GM21825 (cell line): ENCODE measurements around the gene DUSP1.
"Not testable (repeated sequence)": the region's sequence is repeated elsewhere in the genome, so short reads cannot be mapped to it uniquely, and the experiment has no call there.

Source experiments
- ATAC-seq: cut with Tn5 transposase; IDR thresholded peaks from one replicate; pipeline ENCODE4 v1.9.1; 2021; ENCODE audit warnings: mild to moderate bottlenecking, moderate library complexity; ENCODE audit not compliant: unreplicated experiment

The DUSP1 gene

GRCh38 chr5:172798422-172799215, 27.6 kb upstream of the DUSP1 start:
- ATAC-seq: no peak

- ATAC-seq: no peak
Observed at GRCh38 chr5:172797771-172798191, 26.8 kb upstream of the DUSP1 start.

- ATAC-seq: no peak
Observed at GRCh38 chr5:172796306-172796705, 25.3 kb upstream of the DUSP1 start.

- ATAC-seq: no peak
Observed at GRCh38 chr5:172795318-172795977, 24.5 kb upstream of the DUSP1 start.

GRCh38 chr5:172793577-172794488, 22.8 kb upstream of the DUSP1 start:
- ATAC-seq: no peak

GRCh38 chr5:172792701-172793570, 21.9 kb upstream of the DUSP1 start:
- no peak for ATAC-seq

GRCh38 chr5:172791726-172792445, 20.9 kb upstream of the DUSP1 start:
- ATAC-seq: no peak

GRCh38 chr5:172791286-172791685, 20.3 kb upstream of the DUSP1 start:
- no peak for ATAC-seq

- ATAC-seq: no peak
Observed at GRCh38 chr5:172790496-172790889, 19.5 kb upstream of the DUSP1 start.

GRCh38 chr5:172789687-172790495, 18.9 kb upstream of the DUSP1 start:
- ATAC-seq: no peak

- ATAC-seq: no peak
Observed at GRCh38 chr5:172788771-172789686, 18.0 kb upstream of the DUSP1 start.

GRCh38 chr5:172787538-172787937, 16.5 kb upstream of the DUSP1 start:
- ATAC-seq: not testable (repeated sequence)

GRCh38 chr5:172786736-172787462, 15.9 kb upstream of the DUSP1 start:
- ATAC-seq: no peak

GRCh38 chr5:172785429-172786088, 14.6 kb upstream of the DUSP1 start:
- ATAC-seq: no peak

- ATAC-seq: not testable (repeated sequence)
Observed at GRCh38 chr5:172784162-172784561, 13.2 kb upstream of the DUSP1 start.

- ATAC-seq: not testable (repeated sequence)
Observed at GRCh38 chr5:172783319-172783718, 12.3 kb upstream of the DUSP1 start.
